CD4-positive, alpha-beta memory T cell (primary cell): ENCODE results near the gene SPTBN4. TPM values are rescaled to one million over a fixed set of nuclear protein-coding genes. Genes with fewer than 3 reads are reported as not detected.
A peak's percentile ranks its signal among the peaks of the same experiment; 100 is the strongest.
"Not testable (repeated sequence)": the region's sequence is repeated elsewhere in the genome, so short reads cannot be mapped to it uniquely, and the experiment has no call there.

Experiments used
- CTCF ChIA-PET: fragments of 350-600 bp; sonication (Branson Sonifier 250); formaldehyde crosslinking; loops from one replicate; lab custom pipeline; 2021; ENCODE audit warnings: inconsistent platforms; ENCODE audit not compliant: partially characterized antibody; lab: Charles Lee
- POLR2A ChIA-PET: fragments of 350-600 bp; sonication (Branson Sonifier 250); formaldehyde crosslinking; loops from one replicate; lab custom pipeline; 2021; ENCODE audit not compliant: partially characterized antibody; lab: Charles Lee
- DNase-seq, 5 donors: peaks; one replicate each; pipeline versions ENCODE4 v3.0.0 to v3.0.0-alpha.2; 2020 to 2022; ENCODE audit warnings: mixed read lengths in 1 of 5
- H3K27ac ChIP-seq: one replicate; pipeline ENCODE4 v1.7.0; 2013; ENCODE audit warnings: low read depth, low read length
- H3K27me3 ChIP-seq: 2 replicates; pipeline ENCODE4 v1.7.0; 2013; ENCODE audit warnings: mild to moderate bottlenecking, low read length, moderate library complexity; ENCODE audit not compliant: insufficient read depth
- H3K36me3 ChIP-seq: 2 replicates; pipeline ENCODE4 v1.7.0; 2013; ENCODE audit warnings: mild to moderate bottlenecking, low read length, moderate library complexity; ENCODE audit not compliant: insufficient read depth
- H3K4me1 ChIP-seq: 2 replicates; pipeline ENCODE4 v1.7.0; 2013; ENCODE audit warnings: mild to moderate bottlenecking, low read length, moderate library complexity; ENCODE audit not compliant: insufficient read depth
- H3K4me3 ChIP-seq, 2 donors: one replicate each; pipeline ENCODE4 v1.7.0; 2013; ENCODE audit warnings: low read length in 2 of 2, mild to moderate bottlenecking in 1 of 2
- H3K9me3 ChIP-seq, 2 donors: one replicate each; pipeline ENCODE4 v1.7.0; 2013; ENCODE audit warnings: low read length in 2 of 2, control low read depth in 1 of 2; ENCODE audit not compliant: control insufficient read depth in 1 of 2
- H3K27ac Mint-ChIP-seq, 7 donors: one replicate each; pipeline ENCODE4 v1.8.0; 2020 to 2021; ENCODE audit warnings: mixed read lengths in 7 of 7, mild to moderate bottlenecking in 6 of 7, inconsistent platforms in 3 of 7, moderate library complexity in 3 of 7
- H3K27me3 Mint-ChIP-seq, 2 donors: one replicate each; pipeline ENCODE4 v1.8.0; 2020 to 2021; ENCODE audit warnings: mixed read lengths in 2 of 2
- H3K36me3 Mint-ChIP-seq, 2 donors: one replicate each; pipeline ENCODE4 v1.8.0; 2020 to 2021; ENCODE audit warnings: mixed read lengths in 2 of 2, inconsistent platforms in 1 of 2, mild to moderate bottlenecking in 1 of 2
- H3K4me1 Mint-ChIP-seq, 4 donors: one replicate each; pipeline ENCODE4 v1.8.0; 2020 to 2021; ENCODE audit warnings: mixed read lengths in 4 of 4, mild to moderate bottlenecking in 1 of 4
- H3K4me3 Mint-ChIP-seq, 8 donors: one replicate each; pipeline ENCODE4 v1.8.0; 2020 to 2021; ENCODE audit warnings: mixed read lengths in 8 of 8, mild to moderate bottlenecking in 7 of 8, moderate library complexity in 6 of 8, inconsistent platforms in 3 of 8
- H3K9me3 Mint-ChIP-seq, 8 donors: one replicate each; pipeline ENCODE4 v1.8.0; 2020 to 2021; ENCODE audit warnings: mixed read lengths in 8 of 8, mild to moderate bottlenecking in 5 of 8, inconsistent platforms in 3 of 8, moderate library complexity in 1 of 8
- intact Hi-C: fragments of 100-400 bp; cut with micrococcal nuclease; formaldehyde crosslinking; loops from one replicate; pipeline ENCODE4 v1.15.1; 2023
- polyA plus RNA-seq, 2 donors: library from polyadenylated mRNA; unstranded; fragments of 300-500 nt; fragmentation: Illumina TruSeq; gene quantifications; one replicate each; pipeline ENCODE4 v1.2.3, GENCODE V29; 2021
- total RNA-seq, 2 experiments: library from RNA; stranded (reverse); gene quantifications; one replicate each; pipeline ENCODE4 v1.2.3, GENCODE V29; 2021

The SPTBN4 gene
- total and polyA plus RNA-seq, 4 experiments from 2014 or later: 0.02 to 0.30 (median 0.17) TPM; not detected in 1

DNA sequence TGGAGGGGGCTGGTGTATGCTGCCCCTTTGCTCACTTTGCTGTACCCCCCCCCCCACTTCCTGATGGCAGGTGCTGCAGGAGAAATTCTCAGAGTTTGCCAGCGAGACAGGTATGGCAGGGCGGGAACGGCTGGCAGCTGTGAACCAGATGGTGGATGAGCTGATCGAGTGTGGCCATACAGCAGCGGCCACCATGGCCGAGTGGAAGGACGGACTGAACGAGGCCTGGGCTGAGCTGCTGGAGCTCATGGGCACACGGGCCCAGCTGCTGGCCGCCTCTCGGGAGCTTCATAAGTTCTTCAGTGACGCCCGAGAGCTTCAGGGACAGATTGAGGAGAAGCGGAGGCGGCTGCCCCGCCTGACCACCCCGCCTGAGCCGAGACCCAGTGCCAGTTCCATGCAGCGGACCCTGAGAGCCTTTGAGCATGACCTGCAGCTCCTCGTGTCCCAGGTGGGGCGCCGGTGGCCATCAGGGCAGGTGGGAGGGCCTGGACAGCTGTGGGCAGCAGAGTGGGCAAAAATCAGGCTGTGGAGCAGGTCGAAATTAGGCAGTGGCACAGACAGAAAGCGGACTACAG is 90.2 kb downstream of the SPTBN4 start:
- Histone ChIP-seq H3K4me3 (no peak overlapping the region), H3K4me1 (no peaks in the 10 kb centered on the region), H3K9me3 (no peaks in the 10 kb centered on the region), H3K36me3 (no peaks in the 10 kb centered on the region), H3K27me3 (no peaks in the 10 kb centered on the region), H3K27ac (no peak overlapping the region)
- Mint-ChIP-seq H3K27me3 (peaks cover 43 to 49% of the 10 kb centered on the region in 2 donors), H3K4me3 (peak overlapping the region in 1 of 8 donors; percentile 34), H3K4me1 (peaks cover 0 to 5% (median under 1%) of the 10 kb centered on the region in 4 donors), H3K36me3 (no peaks in the 10 kb centered on the region), H3K9me3 (no peaks in the 10 kb centered on the region), H3K27ac (no peak overlapping the region)
- DNase-seq: no peak
- ChIA-PET CTCF (interaction anchor here (1.1 to 1.5 kb wide), 2 partner anchors 11 to 14 kb away, joined by 3 read pairs; no protein-coding TSS in a partner anchor), POLR2A (no interaction called here)
- intact Hi-C loops: no loop called here

DNA sequence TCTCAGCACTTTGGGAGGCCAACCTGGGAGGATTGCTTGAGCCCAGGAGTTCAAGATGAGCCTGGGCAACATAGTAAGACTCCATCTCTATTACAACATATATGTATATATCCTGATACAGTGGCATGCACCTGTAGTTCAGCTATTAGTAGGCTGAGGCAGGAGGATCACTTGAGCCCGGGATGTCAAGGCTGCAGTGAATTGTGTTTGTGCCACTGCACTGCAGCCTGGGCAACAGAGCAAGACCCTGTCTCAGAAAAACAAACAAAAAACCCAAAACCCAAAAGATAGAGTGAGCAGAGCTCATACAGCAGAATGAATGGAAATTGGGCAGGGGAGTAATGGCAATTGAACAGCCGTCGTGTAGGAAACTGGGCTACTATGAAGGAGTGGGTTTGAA is 92.6 kb downstream of the SPTBN4 start:
- Histone ChIP-seq H3K4me1 (no peaks in the 10 kb centered on the region), H3K4me3 (no peak overlapping the region), H3K27ac (no peak overlapping the region), H3K9me3 (no peaks in the 10 kb centered on the region), H3K36me3 (no peaks in the 10 kb centered on the region), H3K27me3 (no peaks in the 10 kb centered on the region)
- Mint-ChIP-seq H3K27me3 (peaks cover 36 to 41% of the 10 kb centered on the region in 2 donors), H3K27ac (no peak overlapping the region), H3K4me3 (no peak overlapping the region), H3K36me3 (no peaks in the 10 kb centered on the region), H3K4me1 (peaks cover 0 to 2% (median 0%) of the 10 kb centered on the region in 4 donors), H3K9me3 (no peaks in the 10 kb centered on the region)
- intact Hi-C loops: no loop called here
- CTCF ChIA-PET: no interaction called here
- DNase-seq: no peak
- POLR2A ChIA-PET: no interaction called here

DNA sequence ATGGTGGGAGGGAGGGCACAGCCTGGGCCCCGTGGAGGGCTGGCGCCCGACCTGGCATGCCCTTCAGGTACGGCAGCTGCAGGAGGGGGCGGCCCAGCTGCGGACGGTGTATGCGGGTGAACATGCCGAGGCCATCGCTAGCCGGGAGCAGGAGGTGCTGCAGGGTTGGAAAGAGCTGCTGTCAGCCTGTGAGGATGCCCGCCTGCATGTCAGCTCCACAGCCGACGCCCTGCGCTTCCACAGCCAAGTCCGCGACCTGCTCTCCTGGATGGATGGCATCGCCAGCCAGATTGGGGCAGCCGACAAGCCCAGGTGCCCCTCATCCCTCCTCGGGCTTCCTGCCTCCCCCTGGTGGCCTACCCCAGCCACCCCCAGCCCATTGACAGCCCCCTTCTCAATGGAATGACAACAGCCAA is 93.3 kb downstream of the SPTBN4 start:
- no peaks in the 10 kb centered on the region for H3K36me3 Mint-ChIP-seq
- H3K4me1 Mint-ChIP-seq: peaks cover 0 to 2% (median 0%) of the 10 kb centered on the region in 4 donors
- intact Hi-C loops: no loop called here
- no peak overlapping the region for H3K27ac Mint-ChIP-seq
- H3K4me3 ChIP-seq: no peak overlapping the region
- peaks cover 31 to 38% of the 10 kb centered on the region in 2 donors for H3K27me3 Mint-ChIP-seq
- H3K4me3 Mint-ChIP-seq: no peak overlapping the region
- CTCF ChIA-PET: no interaction called here
- no peaks in the 10 kb centered on the region for H3K9me3 Mint-ChIP-seq
- no peaks in the 10 kb centered on the region for H3K9me3 ChIP-seq
- DNase-seq: no peak
- POLR2A ChIA-PET: no interaction called here
- no peaks in the 10 kb centered on the region for H3K27me3 ChIP-seq
- H3K4me1 ChIP-seq: no peaks in the 10 kb centered on the region
- H3K27ac ChIP-seq: no peak overlapping the region
- H3K36me3 ChIP-seq: no peaks in the 10 kb centered on the region

- H3K9me3 ChIP-seq: no peaks in the 10 kb centered on the region
- no peaks in the 10 kb centered on the region for H3K4me1 ChIP-seq
- DNase-seq: no peak
- no peaks in the 10 kb centered on the region for H3K36me3 ChIP-seq
- H3K4me3 Mint-ChIP-seq: no peak overlapping the region
- no peak overlapping the region for H3K27ac Mint-ChIP-seq
- no peaks in the 10 kb centered on the region for H3K9me3 Mint-ChIP-seq
- H3K36me3 Mint-ChIP-seq: no peaks in the 10 kb centered on the region
- no peaks in the 10 kb centered on the region for H3K27me3 ChIP-seq
- H3K4me3 ChIP-seq: no peak overlapping the region
- peaks cover 0 to 4% (median 2%) of the 10 kb centered on the region in 4 donors for H3K4me1 Mint-ChIP-seq
- intact Hi-C loops: no loop called here
- CTCF ChIA-PET: no interaction called here
- peaks cover 28 to 32% of the 10 kb centered on the region in 2 donors for H3K27me3 Mint-ChIP-seq
- POLR2A ChIA-PET: no interaction called here
- H3K27ac ChIP-seq: no peak overlapping the region
Observed at GRCh38 chr19:40561947-40562346, 95.1 kb downstream of the SPTBN4 start.

DNA sequence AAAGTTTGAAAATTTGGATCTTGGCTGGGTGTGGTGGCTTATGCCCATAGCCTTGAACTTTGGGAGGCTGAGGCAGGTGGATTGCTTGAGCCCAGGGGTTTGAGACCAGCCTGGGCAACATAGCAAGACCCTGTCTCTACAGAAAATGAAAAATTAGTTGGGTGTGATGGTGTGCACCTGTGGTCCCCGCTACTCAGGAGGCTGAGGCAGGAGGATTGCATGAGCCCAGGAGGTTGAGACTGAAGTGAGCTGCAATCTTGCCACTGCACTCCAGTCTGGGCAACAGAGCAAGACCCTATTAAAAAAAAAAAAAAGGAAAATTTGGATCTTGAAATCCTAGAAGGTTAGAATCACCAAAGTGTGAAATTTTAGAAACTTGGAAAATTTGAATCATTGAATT is 97.7 kb downstream of the SPTBN4 start:
- DNase-seq, H3K9me3 ChIP-seq, H3K27ac Mint-ChIP-seq, H3K27ac ChIP-seq, H3K9me3 Mint-ChIP-seq, H3K4me1 Mint-ChIP-seq, H3K4me3 ChIP-seq, POLR2A ChIA-PET, H3K27me3 ChIP-seq, CTCF ChIA-PET, H3K36me3 ChIP-seq, H3K4me1 ChIP-seq, H3K4me3 Mint-ChIP-seq, H3K36me3 Mint-ChIP-seq, intact Hi-C loops: not testable (repeated sequence)
- peaks cover 24 to 29% of the 10 kb centered on the region in 2 donors for H3K27me3 Mint-ChIP-seq

GRCh38 chr19:40565355-40565754 is 98.6 kb downstream of the SPTBN4 start:
- POLR2A ChIA-PET: no interaction called here
- peaks cover 23 to 24% of the 10 kb centered on the region in 2 donors for H3K27me3 Mint-ChIP-seq

DNA sequence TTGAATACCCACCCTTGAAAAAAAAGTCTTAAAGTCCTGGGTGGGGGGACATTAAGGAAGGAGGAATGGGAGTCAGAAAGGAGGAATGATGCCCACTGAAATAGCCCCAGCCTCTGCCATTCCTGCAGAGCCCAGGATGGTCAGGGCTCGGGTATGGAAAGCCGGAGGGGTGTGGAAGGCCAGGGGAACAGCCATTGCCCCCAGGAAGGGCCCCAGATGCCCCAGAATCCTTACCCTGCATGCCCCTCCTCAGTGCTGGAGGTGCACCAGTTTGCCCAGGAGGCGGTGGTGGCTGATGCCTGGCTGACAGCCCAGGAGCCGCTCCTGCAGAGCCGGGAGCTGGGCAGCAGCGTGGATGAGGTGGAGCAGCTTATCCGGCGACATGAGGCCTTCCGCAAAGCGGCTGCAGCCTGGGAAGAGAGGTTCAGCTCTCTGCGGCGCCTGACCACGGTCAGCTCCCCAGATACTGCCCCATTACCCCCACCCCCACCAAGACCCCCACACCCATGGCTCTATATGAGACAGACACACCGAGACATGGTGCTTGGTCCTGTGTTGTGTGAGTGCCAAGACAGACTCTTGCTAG is 99.2 kb downstream of the SPTBN4 start:
- CTCF ChIA-PET: no interaction called here
- no peak for DNase-seq
- peaks cover 20% of the 10 kb centered on the region in 2 donors for H3K27me3 Mint-ChIP-seq

More at GRCh38 chr19:40565355-40565754, 98.6 kb downstream of the SPTBN4 start:
- no peak overlapping the region for H3K4me3 Mint-ChIP-seq
- peaks cover 6 to 15% (median 10%) of the 10 kb centered on the region in 4 donors for H3K4me1 Mint-ChIP-seq
- Histone ChIP-seq H3K27ac (no peak overlapping the region), H3K4me1 (peaks cover 8% of the 10 kb centered on the region), H3K9me3 (no peaks in the 10 kb centered on the region), H3K27me3 (no peaks in the 10 kb centered on the region), H3K4me3 (no peak overlapping the region), H3K36me3 (no peaks in the 10 kb centered on the region)
- DNase-seq: no peak
- intact Hi-C loops: no loop called here
- no peak overlapping the region for H3K27ac Mint-ChIP-seq
- H3K36me3 Mint-ChIP-seq: no peaks in the 10 kb centered on the region
- CTCF ChIA-PET: no interaction called here
- no peaks in the 10 kb centered on the region for H3K9me3 Mint-ChIP-seq

More for the DNA sequence above, 99.2 kb downstream of the SPTBN4 start:
- Mint-ChIP-seq H3K4me3 (peak overlapping the region in 1 of 8 donors; percentile 62), H3K9me3 (no peaks in the 10 kb centered on the region), H3K27ac (no peak overlapping the region), H3K4me1 (peaks cover 10 to 20% (median 16%) of the 10 kb centered on the region in 4 donors), H3K36me3 (no peaks in the 10 kb centered on the region)
- intact Hi-C loops: no loop called here
- H3K36me3 ChIP-seq: no peaks in the 10 kb centered on the region
- no peak overlapping the region for H3K27ac ChIP-seq
- POLR2A ChIA-PET: no interaction called here
- no peak overlapping the region for H3K4me3 ChIP-seq
- peaks cover 12% of the 10 kb centered on the region for H3K4me1 ChIP-seq
- no peaks in the 10 kb centered on the region for H3K27me3 ChIP-seq
- H3K9me3 ChIP-seq: no peaks in the 10 kb centered on the region
